Kidney epithelial cell (primary cell): ENCODE data around the gene DNAJC15. TPM values are rescaled to one million over a fixed set of nuclear protein-coding genes. Genes with fewer than 3 reads are reported as not detected.
A peak's percentile ranks its signal among the peaks of the same experiment; 100 is the strongest.
"Not testable (repeated sequence)": the region's sequence is repeated elsewhere in the genome, so short reads cannot be mapped to it uniquely, and the experiment has no call there.

ENCODE experiments used
- DNase-seq: peaks from one replicate; pipeline ENCODE4 v3.0.0-alpha.2; 2010; ENCODE audit warnings: low read depth
- H3K27me3 ChIP-seq: 2 replicates; pipeline ENCODE4 v1.6.0; 2011; ENCODE audit warnings: low read length; ENCODE audit not compliant: control insufficient read depth, insufficient read depth
- H3K36me3 ChIP-seq: 2 replicates; pipeline ENCODE4 v1.5.1; 2011; ENCODE audit warnings: low read length; ENCODE audit not compliant: control insufficient read depth, insufficient read depth
- H3K4me3 ChIP-seq: 2 replicates; pipeline ENCODE4 v1.5.1; 2011; ENCODE audit warnings: low read depth, mild to moderate bottlenecking, control low read depth, low read length
- CTCF ChIP-seq: IDR thresholded peaks from 2 replicates; pipeline ENCODE4 v1.5.1; 2011; ENCODE audit warnings: mild to moderate bottlenecking, moderate library complexity, low read length, control low read depth, inconsistent platforms; ENCODE audit not compliant: insufficient read depth, poor library complexity, severe bottlenecking
- total RNA-seq: library from RNA; depleted of rRNA; stranded (reverse); fragments of >200 nt; gene quantifications from 2 replicates; pipeline ENCODE4 v1.2.3, GENCODE V29; 2015

The DNAJC15 gene
- total RNA-seq, 1 donor from 2014 or later = 16.0 TPM

- Histone ChIP-seq H3K4me3 (no peak overlapping the region), H3K36me3 (no peaks in the 10 kb centered on the region), H3K27me3 (no peaks in the 10 kb centered on the region)
- no peak for DNase-seq
- TF ChIP-seq CTCF = no peak
These were observed 21.4 kb downstream of the DNAJC15 start for GRCh38 chr13:43044720-43045301.

GRCh38 chr13:43045302-43045773 is 22.0 kb downstream of the DNAJC15 start:
- not testable (repeated sequence) for H3K36me3 ChIP-seq, H3K27me3 ChIP-seq, H3K4me3 ChIP-seq, DNase-seq

- no peak for DNase-seq
- no peak for TF ChIP-seq CTCF
- H3K36me3 ChIP-seq = no peaks in the 10 kb centered on the region
- no peaks in the 10 kb centered on the region for H3K27me3 ChIP-seq
- H3K4me3 ChIP-seq = no peak overlapping the region
These were observed 22.9 kb downstream of the DNAJC15 start for GRCh38 chr13:43046259-43046658.

- peak; percentile 65 for DNase-seq
- Histone ChIP-seq H3K27me3 (no peaks in the 10 kb centered on the region), H3K4me3 (peak overlapping the region; percentile 41), H3K36me3 (no peaks in the 10 kb centered on the region)
- TF ChIP-seq CTCF = no peak
These were observed 31.7 kb downstream of the DNAJC15 start for GRCh38 chr13:43054803-43055802.

- H3K4me3 ChIP-seq = no peak overlapping the region
- DNase-seq = no peak
- H3K36me3 ChIP-seq = no peaks in the 10 kb centered on the region
- no peaks in the 10 kb centered on the region for H3K27me3 ChIP-seq
- no peak for TF ChIP-seq CTCF
These were observed 34.4 kb downstream of the DNAJC15 start for GRCh38 chr13:43057653-43058317.

GRCh38 chr13:43058318-43058674 is 34.9 kb downstream of the DNAJC15 start:
- Histone ChIP-seq H3K4me3 (no peak overlapping the region), H3K36me3 (no peaks in the 10 kb centered on the region), H3K27me3 (no peaks in the 10 kb centered on the region)
- no peak for TF ChIP-seq CTCF
- DNase-seq = peak; percentile 81
